Measurements from ENCODE around the gene MEIS3.

The MEIS3 gene

DNA sequence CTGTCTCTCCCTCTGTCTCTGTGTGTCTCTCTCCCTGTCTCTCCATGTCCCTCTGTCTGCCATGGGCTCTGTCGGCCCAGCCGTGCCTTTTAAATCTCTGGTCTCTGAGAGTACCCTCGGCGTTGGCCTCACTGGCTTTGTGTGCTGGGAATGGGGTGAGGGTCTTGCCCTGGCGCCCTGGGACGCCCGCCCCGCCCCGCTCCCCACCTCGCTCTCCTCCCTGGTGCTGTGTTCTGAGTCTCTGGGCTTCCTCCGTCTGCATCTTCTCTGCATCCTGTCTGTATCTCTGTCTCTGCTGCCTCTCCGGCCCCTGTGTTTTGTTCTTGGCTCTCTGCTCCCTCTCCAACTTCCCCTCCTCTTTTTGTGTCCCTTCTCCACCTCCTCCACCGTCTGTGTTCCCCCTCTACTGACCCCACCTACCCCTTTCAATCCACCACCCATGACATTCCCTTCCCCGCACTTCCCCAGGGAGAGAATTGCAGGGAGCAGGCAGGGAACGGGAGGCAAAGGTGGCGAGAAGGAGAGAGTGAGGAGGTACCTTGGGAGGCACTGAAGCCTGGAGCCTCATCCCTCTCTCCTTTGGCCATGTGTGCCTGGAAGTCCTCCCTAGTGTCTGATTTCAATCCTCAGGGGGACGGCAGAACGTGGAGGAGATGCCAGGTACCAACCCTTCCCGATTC, 4.0 kb upstream of the MEIS3 start:
- CTCF ChIA-PET: interaction anchor here (0.6 to 1.2 kb wide), 2 partner anchors 33 to 75 kb away, joined by 3 read pairs; no protein-coding TSS in a partner anchor
- POLR2A ChIA-PET: no interaction called here
- Histone ChIP-seq H3K4me1 (ENCODE audit: control insufficient read depth, insufficient read depth, low read length) (peaks cover 15% of the 10 kb centered on the region), H3K9me3 (ENCODE audit: control insufficient read depth, insufficient read depth, low read depth, low read length) (no peaks in the 10 kb centered on the region), H3K4me3 (ENCODE audit: low read depth, low read length) (no peak overlapping the region), H3K36me3 (ENCODE audit: control insufficient read depth in 2 of 2, insufficient read depth in 1 of 2, low read length in 2 of 2) (no peaks in the 10 kb centered on the region), H3K27ac (ENCODE audit: extremely low read depth, low read depth, low read length) (no peak overlapping the region)
- TF ChIP-seq IKZF3 (tag by site-specific recombination; IDR thresholded peaks at IDR 0.05) (peak; percentile 63), WT1 (tag by site-specific recombination; IDR thresholded peaks at IDR 0.05) (peak; percentile 43; the same call in 1 of the 2 replicates), EGR2 (tag by site-specific recombination; IDR thresholded peaks at IDR 0.05; ENCODE audit: low read depth) (0 out of 2 replicates have a peak, but pooled peaks have one; percentile 27), ZNF514 (tag by site-specific recombination; IDR thresholded peaks at IDR 0.05) (no peak)

DNA sequence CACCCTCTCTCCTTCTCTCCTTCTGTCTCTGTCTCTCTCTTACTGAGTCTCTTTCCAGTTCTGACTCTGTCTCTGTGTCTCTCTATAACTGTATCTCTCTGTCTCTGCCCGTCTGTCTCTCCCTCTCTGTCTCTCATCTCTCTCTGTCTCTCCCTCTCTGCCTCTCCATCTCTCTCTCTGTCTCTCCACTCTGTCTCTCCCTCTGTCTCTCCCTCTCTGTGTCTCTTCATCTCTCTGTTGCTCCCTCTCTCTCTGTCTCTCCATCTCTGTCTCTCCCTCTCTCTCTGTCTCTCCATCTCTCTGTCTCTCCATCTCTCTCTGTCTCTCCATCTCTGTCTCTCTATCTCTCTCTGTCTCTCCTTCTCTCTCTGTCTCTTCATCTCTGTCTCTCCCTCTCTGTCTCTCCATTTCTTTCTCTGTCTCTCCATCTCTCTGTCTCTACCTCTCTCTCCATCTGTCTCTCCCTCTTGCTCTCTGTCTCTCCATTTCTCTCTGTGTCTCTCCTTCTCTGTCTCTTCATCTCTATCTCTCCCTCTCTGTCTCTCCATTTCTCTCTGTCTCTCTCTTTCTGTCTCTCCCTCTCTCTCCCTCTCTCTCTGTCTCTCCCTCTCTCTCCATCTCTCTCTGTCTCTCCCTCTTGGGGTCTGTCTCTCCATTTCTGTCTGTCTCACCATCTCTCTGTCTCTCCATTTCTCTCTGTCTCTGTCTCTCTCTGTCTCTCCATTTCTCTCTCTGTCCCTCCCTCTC, 3.3 kb upstream of the MEIS3 start:
- ChIA-PET POLR2A (no interaction called here), CTCF (no interaction called here)
- peak overlapping the region; percentile 16; the same call in 1 of the 2 replicates for H3K27ac ChIP-seq (ENCODE audit: extremely low read depth, low read depth, low read length)
- H3K36me3 ChIP-seq (ENCODE audit: control insufficient read depth in 2 of 2, insufficient read depth in 1 of 2, low read length in 2 of 2): no peaks in the 10 kb centered on the region
- peaks cover 11% of the 10 kb centered on the region for H3K4me1 ChIP-seq (ENCODE audit: control insufficient read depth, insufficient read depth, low read length)
- H3K4me3 ChIP-seq (ENCODE audit: low read depth, low read length): no peak overlapping the region; the same call in 1 of the 2 replicates
- no peaks in the 10 kb centered on the region for H3K9me3 ChIP-seq (ENCODE audit: control insufficient read depth, insufficient read depth, low read depth, low read length)
- TF ChIP-seq ZNF175 (tag by site-specific recombination; IDR thresholded peaks at IDR 0.05) (0 out of 2 replicates have a peak, but pooled peaks have one; percentile 30), ZNF791 (tag by site-specific recombination; IDR thresholded peaks at IDR 0.05) (peak; percentile 26; the same call in 1 of the 2 replicates), GLI4 (tag by site-specific recombination; IDR thresholded peaks at IDR 0.05) (0 out of 2 replicates have a peak, but pooled peaks have one; percentile 15), ZNF157 (tag by site-specific recombination; IDR thresholded peaks at IDR 0.05) (0 out of 2 replicates have a peak, but pooled peaks have one; percentile 31), ZNF366 (tag by site-specific recombination; conservative IDR thresholded peaks at IDR 0.05) (peak; percentile 92), ZNF621 (tag by site-specific recombination; IDR thresholded peaks at IDR 0.05) (no peak), ZNF596 (tag by site-specific recombination; IDR thresholded peaks at IDR 0.05) (peak; percentile 99), ZNF785 (tag by site-specific recombination; IDR thresholded peaks at IDR 0.05) (0 out of 2 replicates have a peak, but pooled peaks have one; percentile 12), ZNF214 (tag by site-specific recombination; IDR thresholded peaks at IDR 0.05; ENCODE audit: borderline replicate concordance) (no peak), ZNF37A (tag by site-specific recombination; IDR thresholded peaks at IDR 0.05) (no peak), ZNF114 (tag by site-specific recombination; IDR thresholded peaks at IDR 0.05) (0 out of 2 replicates have a peak, but pooled peaks have one; percentile 64), ZBTB20 (tag by site-specific recombination; IDR thresholded peaks at IDR 0.05) (0 out of 2 replicates have a peak, but pooled peaks have one; percentile 3), ZNF292 (tag by site-specific recombination; IDR thresholded peaks at IDR 0.05; ENCODE audit: borderline replicate concordance, low read depth) (no peak), YY1 (tag by site-specific recombination; IDR thresholded peaks at IDR 0.05) (no peak), ZNF416 (tag by site-specific recombination; IDR thresholded peaks at IDR 0.05) (peak; percentile 42; the same call in 1 of the 2 replicates), ZNF266 (tag by site-specific recombination; IDR thresholded peaks at IDR 0.05; ENCODE audit: low read depth) (peak; percentile 39), ZNF274 (IDR thresholded peaks at IDR 0.05; ENCODE audit: low read length) (no peak), ZNF274 (tag by site-specific recombination; IDR thresholded peaks at IDR 0.05; ENCODE audit: borderline replicate concordance) (0 out of 2 replicates have a peak, but pooled peaks have one; percentile 41), ZNF239 (tag by site-specific recombination; IDR thresholded peaks at IDR 0.05) (no peak)
- TF ChIP-seq, protein P1, sequence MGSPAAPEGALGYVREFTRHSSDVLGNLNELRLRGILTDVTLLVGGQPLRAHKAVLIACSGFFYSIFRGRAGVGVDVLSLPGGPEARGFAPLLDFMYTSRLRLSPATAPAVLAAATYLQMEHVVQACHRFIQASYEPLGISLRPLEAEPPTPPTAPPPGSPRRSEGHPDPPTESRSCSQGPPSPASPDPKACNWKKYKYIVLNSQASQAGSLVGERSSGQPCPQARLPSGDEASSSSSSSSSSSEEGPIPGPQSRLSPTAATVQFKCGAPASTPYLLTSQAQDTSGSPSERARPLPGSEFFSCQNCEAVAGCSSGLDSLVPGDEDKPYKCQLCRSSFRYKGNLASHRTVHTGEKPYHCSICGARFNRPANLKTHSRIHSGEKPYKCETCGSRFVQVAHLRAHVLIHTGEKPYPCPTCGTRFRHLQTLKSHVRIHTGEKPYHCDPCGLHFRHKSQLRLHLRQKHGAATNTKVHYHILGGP (tag by site-specific recombination; IDR thresholded peaks at IDR 0.05): peak; percentile 52; the same call in 1 of the 2 replicates
- TF ChIP-seq, protein P2, sequence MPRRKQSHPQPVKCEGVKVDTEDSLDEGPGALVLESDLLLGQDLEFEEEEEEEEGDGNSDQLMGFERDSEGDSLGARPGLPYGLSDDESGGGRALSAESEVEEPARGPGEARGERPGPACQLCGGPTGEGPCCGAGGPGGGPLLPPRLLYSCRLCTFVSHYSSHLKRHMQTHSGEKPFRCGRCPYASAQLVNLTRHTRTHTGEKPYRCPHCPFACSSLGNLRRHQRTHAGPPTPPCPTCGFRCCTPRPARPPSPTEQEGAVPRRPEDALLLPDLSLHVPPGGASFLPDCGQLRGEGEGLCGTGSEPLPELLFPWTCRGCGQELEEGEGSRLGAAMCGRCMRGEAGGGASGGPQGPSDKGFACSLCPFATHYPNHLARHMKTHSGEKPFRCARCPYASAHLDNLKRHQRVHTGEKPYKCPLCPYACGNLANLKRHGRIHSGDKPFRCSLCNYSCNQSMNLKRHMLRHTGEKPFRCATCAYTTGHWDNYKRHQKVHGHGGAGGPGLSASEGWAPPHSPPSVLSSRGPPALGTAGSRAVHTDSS (tag by site-specific recombination; IDR thresholded peaks at IDR 0.05): no peak
- TF ChIP-seq, protein P3, sequence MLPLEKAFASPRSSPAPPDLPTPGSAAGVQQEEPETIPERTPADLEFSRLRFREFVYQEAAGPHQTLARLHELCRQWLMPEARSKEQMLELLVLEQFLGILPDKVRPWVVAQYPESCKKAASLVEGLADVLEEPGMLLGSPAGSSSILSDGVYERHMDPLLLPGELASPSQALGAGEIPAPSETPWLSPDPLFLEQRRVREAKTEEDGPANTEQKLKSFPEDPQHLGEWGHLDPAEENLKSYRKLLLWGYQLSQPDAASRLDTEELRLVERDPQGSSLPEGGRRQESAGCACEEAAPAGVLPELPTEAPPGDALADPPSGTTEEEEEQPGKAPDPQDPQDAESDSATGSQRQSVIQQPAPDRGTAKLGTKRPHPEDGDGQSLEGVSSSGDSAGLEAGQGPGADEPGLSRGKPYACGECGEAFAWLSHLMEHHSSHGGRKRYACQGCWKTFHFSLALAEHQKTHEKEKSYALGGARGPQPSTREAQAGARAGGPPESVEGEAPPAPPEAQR (tag by site-specific recombination; IDR thresholded peaks at IDR 0.05): 0 out of 2 replicates have a peak, but pooled peaks have one; percentile 11
- TF ChIP-seq, protein P4, sequence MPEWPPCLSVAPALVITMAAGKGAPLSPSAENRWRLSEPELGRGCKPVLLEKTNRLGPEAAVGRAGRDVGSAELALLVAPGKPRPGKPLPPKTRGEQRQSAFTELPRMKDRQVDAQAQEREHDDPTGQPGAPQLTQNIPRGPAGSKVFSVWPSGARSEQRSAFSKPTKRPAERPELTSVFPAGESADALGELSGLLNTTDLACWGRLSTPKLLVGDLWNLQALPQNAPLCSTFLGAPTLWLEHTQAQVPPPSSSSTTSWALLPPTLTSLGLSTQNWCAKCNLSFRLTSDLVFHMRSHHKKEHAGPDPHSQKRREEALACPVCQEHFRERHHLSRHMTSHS (tag by site-specific recombination; IDR thresholded peaks at IDR 0.05): peak; percentile 26; the same call in 1 of the 2 replicates

Measured in HEK293 (cell line).